ENCODE results near the gene GORAB.

GORAB gene

GRCh38 chr1:170538687-170539086 lies 6.7 kb downstream of the GORAB start:
- no peak for DNase-seq

DNA sequence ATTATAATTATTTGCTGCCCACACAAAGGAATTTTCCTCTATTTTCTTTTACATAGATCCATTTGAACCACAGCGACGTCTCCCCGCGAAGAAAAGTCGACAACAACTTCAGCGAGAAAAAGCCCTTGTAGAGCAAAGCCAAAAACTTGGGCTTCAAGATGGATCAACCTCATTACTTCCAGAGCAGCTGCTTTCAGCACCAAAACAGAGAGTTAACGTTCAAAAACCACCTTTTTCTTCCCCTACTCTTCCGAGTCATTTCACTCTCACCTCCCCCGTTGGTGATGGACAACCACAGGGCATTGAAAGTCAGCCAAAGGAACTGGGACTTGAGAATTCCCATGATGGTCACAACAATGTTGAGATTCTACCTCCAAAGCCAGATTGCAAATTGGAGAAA lies 7.2 kb downstream of the GORAB start:
- DNase-seq, result no peak

DNA sequence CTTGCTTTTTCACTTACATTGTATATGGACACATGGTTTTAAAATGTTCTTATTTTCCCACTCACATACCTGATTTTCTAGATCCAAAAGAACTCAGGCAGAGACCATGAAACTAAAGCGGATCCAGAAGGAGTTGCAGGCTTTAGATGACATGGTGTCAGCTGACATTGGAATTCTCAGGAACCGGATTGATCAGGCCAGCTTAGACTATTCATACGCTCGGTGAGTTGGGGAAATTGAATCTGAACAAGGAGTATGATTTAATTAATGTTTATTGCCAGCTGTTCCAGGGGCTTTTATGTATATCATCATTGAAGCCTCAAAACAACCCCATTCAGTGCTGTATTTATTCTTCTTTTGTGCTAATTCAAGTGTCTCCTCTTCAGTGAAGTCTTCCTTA lies 12.7 kb downstream of the GORAB start:
- DNase-seq, result no peak

- DNase-seq, result no peak
Observed at GRCh38 chr1:170545476-170545875, 13.5 kb downstream of the GORAB start.

GRCh38 chr1:170547255-170547654 lies 15.3 kb downstream of the GORAB start:
- DNase-seq, result no peak

DNA sequence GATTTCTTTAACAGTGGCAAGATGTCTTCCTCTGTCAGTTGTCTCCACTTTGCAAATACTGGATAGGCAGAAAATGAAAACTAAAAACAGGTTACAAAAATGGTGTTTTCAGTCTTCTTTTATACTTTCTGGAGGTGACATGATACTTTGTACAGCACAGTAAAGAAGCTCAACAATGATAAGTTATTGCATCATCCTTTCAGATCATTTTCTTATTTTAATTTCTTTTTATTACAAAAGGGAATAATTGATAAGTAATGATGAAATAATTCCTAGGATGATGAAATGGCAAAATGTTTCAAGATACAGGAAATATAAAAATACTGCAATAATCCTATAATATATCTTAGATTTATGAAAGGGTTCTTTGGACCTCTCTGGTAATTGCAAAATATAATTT lies 16.5 kb downstream of the GORAB start:
- no peak for DNase-seq

- no peak for DNase-seq
Observed at GRCh38 chr1:170555370-170555769, 23.4 kb downstream of the GORAB start.

- no peak for DNase-seq
Observed at GRCh38 chr1:170556917-170557316, 25.0 kb downstream of the GORAB start.

- no peak for DNase-seq
Observed at GRCh38 chr1:170558731-170559130, 26.8 kb downstream of the GORAB start.

DNA sequence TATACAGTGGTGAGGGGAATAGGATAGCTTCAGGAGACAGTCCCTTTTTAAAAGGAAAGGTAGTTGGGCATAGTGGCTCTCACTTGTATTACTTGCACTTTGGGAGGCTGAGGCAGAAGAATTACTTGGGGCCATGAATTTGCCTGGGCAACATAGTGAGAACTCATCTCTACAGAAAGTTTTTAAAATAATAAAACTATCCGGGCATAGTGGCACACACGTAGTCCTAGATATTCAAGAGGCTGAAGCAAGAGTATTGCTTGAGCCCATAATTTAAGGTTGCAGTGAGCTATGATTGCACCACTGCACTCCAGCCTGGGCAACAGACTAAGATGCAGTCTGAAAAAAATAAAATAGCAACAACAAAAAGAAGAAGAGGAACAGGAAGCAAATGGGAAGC lies 27.2 kb downstream of the GORAB start:
- DNase-seq, result no peak

DNA sequence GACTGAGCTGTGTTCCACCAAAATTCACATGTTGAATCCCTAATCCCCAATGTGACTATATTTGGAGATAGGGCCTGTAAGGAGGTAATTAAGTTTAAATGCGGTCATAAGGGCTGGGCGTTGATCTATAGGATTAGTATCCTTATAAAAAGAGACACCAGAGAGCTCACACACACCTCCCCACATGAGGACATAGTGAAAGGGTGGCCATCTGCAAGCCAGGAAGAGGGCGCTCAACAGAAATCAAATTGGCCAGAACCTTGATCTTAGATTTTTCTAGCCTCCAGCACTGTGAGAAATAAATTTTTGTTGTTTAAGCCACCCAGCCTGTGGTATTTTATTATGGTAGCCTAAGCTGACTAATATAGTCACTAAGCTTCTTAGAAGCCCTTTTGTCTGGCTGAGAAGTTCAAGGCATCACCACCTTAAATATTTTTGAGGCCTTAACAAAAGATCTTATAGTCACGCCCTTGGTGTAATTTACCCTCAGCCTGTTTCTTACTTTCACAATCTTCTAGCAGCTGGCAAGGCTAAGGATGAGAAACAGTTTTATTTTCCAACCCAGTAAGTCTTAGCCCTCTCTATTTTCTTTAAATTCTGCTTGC lies 28.8 kb downstream of the GORAB start:
- no peak for DNase-seq

GRCh38 chr1:170562646-170563338 lies 30.8 kb downstream of the GORAB start:
- DNase-seq, result peak; percentile 63

DNA sequence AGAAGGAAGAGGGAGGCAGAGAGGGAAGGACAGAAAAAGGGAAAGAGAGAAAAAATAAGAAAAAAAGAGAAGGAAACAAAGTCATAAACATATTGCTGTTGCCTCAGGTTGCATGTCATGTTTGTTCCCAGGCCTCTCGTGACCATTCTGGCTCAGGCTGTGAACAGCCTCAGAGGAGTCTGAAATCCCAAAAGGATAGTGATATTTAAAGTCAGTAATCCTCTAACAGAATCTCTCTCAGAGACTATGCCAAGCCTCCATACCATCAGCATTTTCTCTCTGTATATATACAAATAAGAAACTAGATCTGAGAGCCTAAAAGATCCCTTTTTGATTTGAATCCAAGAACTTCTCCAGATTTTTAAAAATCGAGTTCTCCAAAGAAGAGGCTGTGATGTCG lies 35.2 kb downstream of the GORAB start:
- no peak for DNase-seq

DNA sequence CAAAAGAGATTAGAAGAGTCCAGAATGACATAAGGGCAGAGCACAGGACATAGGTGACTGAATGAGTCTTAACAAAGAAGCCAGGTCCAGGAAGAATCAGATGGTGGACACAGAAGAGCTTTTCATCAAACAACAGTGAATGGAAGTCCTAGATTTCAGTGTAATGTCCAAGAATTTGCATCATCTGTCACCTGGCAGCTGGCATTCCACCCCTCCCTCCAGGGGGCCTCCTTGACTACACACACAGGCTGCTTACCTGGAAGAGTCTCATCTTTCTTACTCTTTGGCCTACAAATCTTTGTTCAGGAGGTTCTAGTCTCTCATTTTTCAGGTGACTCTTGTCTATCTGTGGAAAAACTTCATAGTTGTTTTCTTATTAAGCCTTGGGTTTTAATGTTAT lies 36.2 kb downstream of the GORAB start:
- no peak for DNase-seq

DNA sequence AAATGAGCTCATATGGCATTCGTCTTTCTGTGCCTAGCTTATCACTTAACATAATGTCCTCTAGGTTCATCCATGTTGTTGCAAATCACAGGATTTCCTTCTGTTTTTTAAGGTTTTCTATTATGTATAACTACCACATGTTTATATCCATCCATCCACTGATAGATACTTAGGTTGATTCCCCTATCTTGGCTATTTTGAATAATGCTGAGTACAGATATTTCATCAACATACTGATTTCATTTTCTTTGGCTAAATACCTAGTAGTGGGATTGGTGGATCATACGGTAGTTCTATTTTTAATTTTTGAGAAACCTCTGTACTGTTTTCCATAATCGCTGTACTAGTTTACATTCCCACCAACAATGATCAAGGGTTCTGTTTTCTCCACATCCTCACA lies 45.0 kb downstream of the GORAB start:
- no peak for DNase-seq

GRCh38 chr1:170578359-170578758 lies 46.4 kb downstream of the GORAB start:
- no peak for DNase-seq

DNA sequence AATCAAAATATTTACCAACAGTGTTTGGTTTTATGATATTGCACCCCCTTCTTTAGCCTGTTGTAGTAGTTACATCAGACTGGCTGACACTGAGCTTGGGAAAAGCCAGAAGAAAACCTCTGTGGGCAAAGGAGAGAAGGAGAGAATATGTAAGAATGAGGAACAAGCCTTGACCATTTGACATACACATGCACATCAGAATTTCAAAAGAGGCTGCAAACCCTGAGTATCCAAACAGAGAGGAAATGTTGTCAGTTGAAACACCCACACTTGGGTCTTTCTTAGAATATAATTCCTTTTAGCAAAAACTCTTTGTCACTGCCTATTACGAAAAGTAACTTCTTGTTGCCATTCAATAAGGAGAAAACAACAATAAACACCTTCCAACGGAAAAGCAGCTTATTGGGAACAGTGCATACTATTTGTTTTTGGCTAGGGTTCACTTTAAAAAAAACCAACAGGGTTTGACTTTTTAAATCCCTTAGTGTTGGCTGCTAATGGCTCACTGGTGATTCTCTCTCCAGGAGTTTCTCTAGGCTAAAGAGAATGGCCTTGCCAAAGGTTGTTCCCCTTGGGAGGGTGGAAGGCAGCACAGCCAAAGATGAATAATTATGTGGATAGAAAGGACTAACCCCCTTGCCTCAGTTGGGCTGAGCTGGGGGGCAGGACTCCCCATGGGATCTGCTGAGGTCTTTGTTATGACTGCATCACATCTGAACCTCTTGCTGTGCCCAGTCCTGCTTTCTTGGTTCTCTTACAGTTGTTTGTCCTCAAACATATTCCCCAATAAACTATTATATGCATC lies 48.9 kb downstream of the GORAB start:
- no peak for DNase-seq

DNA sequence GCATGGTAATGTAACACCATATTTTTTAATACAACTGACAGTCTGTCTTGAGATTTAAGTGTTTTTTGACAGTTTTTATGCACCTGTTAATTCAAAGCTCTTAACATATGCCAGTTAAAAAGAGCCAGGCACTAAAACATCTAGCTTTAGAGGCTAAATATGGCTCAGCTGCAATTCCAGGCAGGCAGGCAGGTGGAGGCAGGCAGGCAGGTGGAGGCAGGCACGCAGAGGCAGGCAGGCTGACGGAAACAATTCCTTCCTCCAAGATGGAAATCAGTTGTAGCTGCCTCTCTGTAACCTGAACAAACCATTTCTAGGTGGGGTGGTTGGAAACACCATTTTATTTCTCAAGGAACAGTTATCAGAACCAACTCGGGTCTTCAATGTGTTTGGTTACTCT lies 51.2 kb downstream of the GORAB start:
- DNase-seq, result no peak

DNA sequence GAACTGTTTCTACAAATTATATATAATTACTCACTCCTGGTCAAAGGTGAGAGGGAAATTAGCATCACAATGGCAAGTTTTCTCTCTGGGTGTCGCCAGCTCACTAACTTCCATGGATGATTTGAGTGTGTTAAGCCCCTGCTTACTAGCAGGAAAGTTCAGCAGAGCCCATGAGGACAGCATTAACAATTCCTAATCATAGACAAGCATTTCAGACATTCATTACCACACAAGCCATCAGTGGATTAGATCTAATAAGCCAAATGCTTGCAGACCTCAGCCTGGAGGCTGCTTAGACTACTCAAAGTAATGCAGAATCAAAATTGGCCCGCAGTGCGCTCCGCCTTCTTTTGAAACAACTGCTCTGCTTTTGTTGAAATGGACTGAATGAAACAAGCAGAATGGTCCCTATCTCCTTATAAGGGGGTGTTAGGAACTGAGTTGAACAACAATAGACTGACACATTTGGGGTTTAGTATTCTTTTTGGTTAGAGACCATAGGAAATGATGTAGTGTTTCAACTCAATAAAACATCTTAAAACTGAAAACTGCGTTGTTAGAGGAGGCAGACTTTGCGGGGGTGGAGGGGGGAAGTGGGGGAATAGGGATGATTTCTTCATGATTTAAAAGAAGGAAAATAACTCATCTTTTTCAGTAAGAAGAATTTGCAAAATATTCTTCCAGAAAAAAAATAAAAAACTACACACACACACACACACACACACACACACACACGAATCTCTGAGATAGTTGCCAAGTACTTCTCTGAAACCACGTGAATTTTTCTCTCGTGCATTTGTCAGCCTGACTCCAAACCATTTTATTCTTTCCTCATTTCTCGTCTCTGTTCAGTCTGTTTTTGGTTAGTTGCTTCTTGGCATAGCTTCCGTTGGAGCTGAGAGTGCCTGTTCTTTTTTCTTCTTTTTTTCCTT lies 54.6 kb downstream of the GORAB start:
- DNase-seq, result peak; percentile 60

GRCh38 chr1:170587253-170587593 lies 55.3 kb downstream of the GORAB start:
- peak; percentile 39 for DNase-seq

DNA sequence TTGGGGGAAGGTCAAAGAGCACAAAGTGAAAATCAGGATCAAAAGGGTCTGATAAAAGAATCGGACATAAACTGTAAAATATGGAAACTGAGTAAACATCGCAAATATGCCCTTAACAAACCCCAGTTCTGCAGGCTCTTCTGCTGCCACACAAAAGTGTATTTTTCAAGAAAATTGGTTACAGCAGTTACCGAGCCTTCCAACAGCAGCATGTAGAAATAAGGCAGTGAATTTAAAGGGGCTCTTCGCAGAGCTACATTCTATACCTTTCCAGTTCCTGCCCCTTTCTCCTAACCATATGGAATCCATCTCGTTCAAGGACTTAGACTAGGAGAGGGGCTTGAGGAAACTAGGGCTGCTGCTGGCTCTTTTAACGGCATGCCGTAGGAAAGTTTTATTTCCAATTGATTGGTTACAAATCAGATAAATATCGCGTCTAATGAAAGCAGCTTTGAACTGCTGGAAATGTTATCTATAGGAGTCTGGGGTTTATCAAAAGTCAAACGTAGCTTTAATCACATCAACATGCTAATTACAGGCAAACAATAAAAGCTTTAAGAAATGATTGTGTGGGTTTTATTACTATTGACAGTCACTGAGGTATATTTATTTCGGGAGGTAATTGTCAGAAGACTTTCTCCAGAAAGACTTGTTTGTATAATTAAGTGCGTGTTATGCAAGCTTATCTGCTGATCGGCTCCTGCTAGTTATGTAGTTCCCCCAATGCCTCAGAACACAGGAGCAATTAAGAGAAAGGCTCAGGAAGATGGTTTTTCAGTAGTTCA lies 59.1 kb downstream of the GORAB start:
- DNase-seq, result no peak

DNA sequence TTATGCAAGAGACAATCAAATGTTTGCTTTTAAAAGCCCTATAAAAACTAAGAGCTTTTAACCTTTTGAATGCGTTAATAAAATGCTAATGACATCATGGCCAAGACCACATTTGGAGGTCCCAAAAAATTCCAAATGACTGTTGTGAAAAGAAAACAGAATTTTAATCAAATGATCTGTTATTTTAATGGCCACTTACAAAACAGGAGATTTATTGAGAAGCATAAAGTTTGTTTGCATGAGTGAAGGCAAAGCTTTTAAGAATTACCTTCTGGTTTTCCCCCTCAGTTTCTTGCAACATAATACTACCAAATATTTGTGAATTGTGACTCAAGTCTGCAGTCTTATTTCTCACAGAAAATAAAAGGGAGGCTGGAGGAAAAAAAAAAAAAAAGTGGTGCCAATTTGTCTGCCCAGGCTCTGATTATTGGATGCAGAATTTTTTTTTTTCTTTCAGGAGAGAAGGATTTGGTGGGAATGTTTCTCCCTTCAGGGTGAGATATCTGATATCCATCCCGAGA lies 60.7 kb downstream of the GORAB start:
- no peak for DNase-seq
